Pancreas (tissue), 10 donors: Measurements from ENCODE around the gene DUSP16. TPM values are rescaled to one million over a fixed set of nuclear protein-coding genes. Genes with fewer than 3 reads are reported as not detected.

Experiments used
- ATAC-seq, 4 donors: fragments of 200-7000 bp; cut with Tn5 transposase; one replicate each; pipeline versions ENCODE4 v1.8.0 to v1.9.1; 2020; ENCODE audit warnings: mild to moderate bottlenecking in 4 of 4, moderate library complexity in 4 of 4
- DNase-seq, 6 donors: peaks; one replicate each; pipeline ENCODE4 v3.0.0-alpha.2; 2020
- FAIRE-seq: peaks from 2 replicates; lab custom pipeline; 2012; peaks lifted over from hg19 to GRCh38; lab: Jason Lieb, UNC
- H3K27ac ChIP-seq, 4 donors: fragments of 200-600 bp; sonication (generic); 1 replicate in 3 of 4; 2 replicates in 1 of 4; pipeline versions ENCODE4 v1.5.0 to v1.8.0; 2020
- H3K27me3 ChIP-seq, 4 donors: fragments of 200-600 bp; one replicate each; pipeline ENCODE4 v1.8.0; 2021
- H3K36me3 ChIP-seq, 3 donors: fragments of 200-600 bp; sonication (generic) in 1 of 3; one replicate each; pipeline versions ENCODE4 v1.5.0 to v1.8.0; 2020 to 2021
- H3K4me1 ChIP-seq, 3 donors: fragments of 200-600 bp; one replicate each; pipeline ENCODE4 v1.8.0; 2021
- H3K4me3 ChIP-seq, 4 donors: fragments of 200-600 bp; sonication (generic) in 2 of 4; one replicate each; pipeline versions ENCODE4 v1.5.0 to v1.8.0; 2020 to 2021
- H3K9me3 ChIP-seq, 4 donors: fragments of 200-600 bp; one replicate each; pipeline ENCODE4 v1.8.0; 2021
- CTCF ChIP-seq, 4 donors: fragments of 200-600 bp; sonication (generic) in 3 of 4; IDR thresholded peaks; one replicate each; pipeline versions ENCODE4 v1.5.0 to v1.8.0; 2021; ENCODE audit warnings: antibody characterized with exemption in 4 of 4
- WGBS, 2 donors: extraction: QIAGEN DNeasy Blood & Tissue Kit; methylation state at CpG; one replicate each; pipeline ENCODE4 v1.1.7; 2013; 5-methylcytosine and 5-hydroxymethylcytosine counted together
- intact Hi-C, 3 donors: fragments of 100-400 bp; cut with DNase I; formaldehyde crosslinking; loops; one replicate each; pipeline versions ENCODE4 v1.11.1 to v1.14.2; 2022
- polyA plus RNA-seq, 2 donors: library from polyadenylated mRNA; stranded (reverse); fragments of 200-250 nt; gene quantifications; one replicate each; pipeline ENCODE4 v1.2.3, GENCODE V29; 2013
- total RNA-seq, 6 donors: library from RNA; stranded (reverse); fragmentation: NEBNext Ultra II Directional in 4 of 6; extraction: Animal tissue kit (Norgen Biotek cat#: 25700) in 4 of 6; gene quantifications; one replicate each; pipeline versions ENCODE4 v1.2.1 to v1.2.4, GENCODE V29; 2021 to 2023
- donor health status: healthy with polysubstance abuse.
- donor health status: DM: no; HTN: no; CAD: no; lungs with moderate emphysema.
- donor health status: DM: no; HTN: no; CAD: no.
- donor health status: control.
- donor health status: control.
- donor health status: Bipolar disorder and iron deficiency.
- donor health status: DM: yes; HTN: yes; CAD: no.
- donor health status: DM: no; HTN: no; CAD: no.
- donor health status: DM: no; HTN: no; CAD: no.
- donor health status: DM: yes; HTN: yes; CAD: no.

The DUSP16 gene
- total and polyA plus RNA-seq, 8 donors: 5.8 to 38.7 (median 26.5) TPM

GRCh38 chr12:12488823-12489550 is 73.7 kb downstream of the DUSP16 start:
- 87 to 89% methylated on average over 8 of the region's 8 CpGs for WGBS, 2 donors
- Histone ChIP-seq H3K27me3 (no peaks in the 10 kb centered on the region), H3K9me3 (no peaks in the 10 kb centered on the region), H3K27ac (no peak overlapping the region), H3K36me3 (no peaks in the 10 kb centered on the region), H3K4me3 (no peak overlapping the region), H3K4me1 (peaks cover 0 to 23% (median 22%) of the 10 kb centered on the region in 3 donors)
- TF ChIP-seq CTCF (IDR thresholded peaks at IDR 0.05): no peak
- DNase-seq: no peak
- FAIRE-seq: no peak
- no peak for ATAC-seq
- intact Hi-C loops: no loop called here

- H3K27ac ChIP-seq: no peak overlapping the region
- 96 to 97% methylated on average over 4 of the region's 4 CpGs for WGBS, 2 donors
- no peak for ATAC-seq
Observed at GRCh38 chr12:12488296-12488695, 74.4 kb downstream of the DUSP16 start.

GRCh38 chr12:12487490-12487889 is 75.2 kb downstream of the DUSP16 start:
- H3K9me3 ChIP-seq: no peaks in the 10 kb centered on the region
- H3K36me3 ChIP-seq: peaks cover 0 to 8% (median 0%) of the 10 kb centered on the region in 3 donors
- 97 to 98% methylated on average over 6 of the region's 6 CpGs for WGBS, 2 donors
- H3K4me3 ChIP-seq: no peak overlapping the region
- FAIRE-seq (no peak), DNase-seq (no peak), ATAC-seq (no peak)
- intact Hi-C loops: no loop called here
- peak overlapping the region in 2 of 4 donors; percentile 72 to 83 for H3K27ac ChIP-seq
- no peaks in the 10 kb centered on the region for H3K27me3 ChIP-seq
- no peak for TF ChIP-seq CTCF (IDR thresholded peaks at IDR 0.05)
- H3K4me1 ChIP-seq: peaks cover 0 to 27% (median 22%) of the 10 kb centered on the region in 3 donors

More at GRCh38 chr12:12488296-12488695, 74.4 kb downstream of the DUSP16 start:
- no peaks in the 10 kb centered on the region for H3K27me3 ChIP-seq
- H3K36me3 ChIP-seq: no peaks in the 10 kb centered on the region
- no peak for DNase-seq
- intact Hi-C loops: no loop called here
- H3K4me3 ChIP-seq: no peak overlapping the region
- TF ChIP-seq CTCF (IDR thresholded peaks at IDR 0.05): no peak
- H3K9me3 ChIP-seq: no peaks in the 10 kb centered on the region
- H3K4me1 ChIP-seq: peaks cover 0 to 23% (median 22%) of the 10 kb centered on the region in 3 donors
- FAIRE-seq: no peak

- TF ChIP-seq CTCF (IDR thresholded peaks at IDR 0.05): no peak
- intact Hi-C loops: no loop called here
- Histone ChIP-seq H3K4me3 (no peak overlapping the region), H3K27me3 (no peaks in the 10 kb centered on the region), H3K9me3 (no peaks in the 10 kb centered on the region), H3K36me3 (peaks cover 0 to 10% (median 0%) of the 10 kb centered on the region in 3 donors), H3K4me1 (peaks cover 0 to 27% (median 17%) of the 10 kb centered on the region in 3 donors), H3K27ac (peak overlapping the region in 2 of 4 donors; percentile 72 to 83)
- DNase-seq (peak in 3 of 6 donors; percentile 42 to 49 (median 46)), ATAC-seq (peak; percentile 88 to 92 (median 90)), FAIRE-seq (no peak)
- WGBS, 2 donors: 18 to 19% methylated on average over 6 of the region's 6 CpGs
Observed at GRCh38 chr12:12486661-12487240, 75.9 kb downstream of the DUSP16 start.
